Lung (tissue), 12 donors: ENCODE measurements around the gene SEPTIN8. TPM values are rescaled to one million over a fixed set of nuclear protein-coding genes. Genes with fewer than 3 reads are reported as not detected.
A peak's percentile ranks its signal among the peaks of the same experiment; 100 is the strongest.

ENCODE experiments used
- ATAC-seq: fragments of 200-7000 bp; cut with Tn5 transposase; one replicate; pipeline ENCODE4 v1.9.1; 2020; ENCODE audit warnings: moderate number of reproducible peaks; ENCODE audit not compliant: insufficient read depth, low FRiP score
- DNase-seq, 3 donors: peaks; one replicate each; pipeline ENCODE4 v3.0.0-alpha.2; 2013 to 2017
- H3K27ac ChIP-seq, 2 donors: one replicate each; pipeline ENCODE4 v1.5.1; 2013; ENCODE audit warnings: mild to moderate bottlenecking in 2 of 2, moderate library complexity in 2 of 2, control low read depth in 1 of 2, inconsistent platforms in 1 of 2, low read depth in 1 of 2, low read length in 1 of 2
- H3K27me3 ChIP-seq, 3 donors: one replicate each; pipeline ENCODE4 v1.5.1; 2013; ENCODE audit warnings: low read length in 2 of 3; ENCODE audit not compliant: control insufficient read depth in 3 of 3, insufficient read depth in 3 of 3
- H3K36me3 ChIP-seq, 4 donors: one replicate each; pipeline ENCODE4 v1.5.1; 2013; ENCODE audit warnings: low read length in 4 of 4, mild to moderate bottlenecking in 1 of 4, moderate library complexity in 1 of 4; ENCODE audit not compliant: control insufficient read depth in 4 of 4, insufficient read depth in 4 of 4
- H3K4me1 ChIP-seq, 5 donors: one replicate each; pipeline ENCODE4 v1.5.1; 2013; ENCODE audit warnings: low read length in 5 of 5, mild to moderate bottlenecking in 2 of 5, moderate library complexity in 1 of 5; ENCODE audit not compliant: control insufficient read depth in 5 of 5, insufficient read depth in 5 of 5
- H3K4me3 ChIP-seq: one replicate; pipeline ENCODE4 v1.5.1; 2013; ENCODE audit warnings: mild to moderate bottlenecking, control low read depth, moderate library complexity
- H3K9ac ChIP-seq, 2 donors: one replicate each; pipeline ENCODE4 v1.5.1; 2013; ENCODE audit warnings: low read length in 2 of 2, control low read depth in 1 of 2; ENCODE audit not compliant: insufficient read depth in 1 of 2
- H3K9me3 ChIP-seq, 4 donors: one replicate each; pipeline ENCODE4 v1.5.1; 2013; ENCODE audit warnings: low read length in 3 of 4, mild to moderate bottlenecking in 1 of 4, moderate library complexity in 1 of 4; ENCODE audit not compliant: control insufficient read depth in 4 of 4, insufficient read depth in 3 of 4
- CTCF ChIP-seq: IDR thresholded peaks from 2 replicates; pipeline ENCODE4 v1.5.1; 2012; ENCODE audit warnings: mild to moderate bottlenecking; ENCODE audit errors: control extremely low read depth, extremely low read depth
- WGBS, 2 donors: extraction: QIAGEN DNeasy Blood & Tissue Kit; methylation state at CpG; one replicate each; pipeline ENCODE4 v1.1.7; 2013; 5-methylcytosine and 5-hydroxymethylcytosine counted together
- polyA plus RNA-seq, 2 donors: library from polyadenylated mRNA; stranded (reverse); fragments of 200-250 nt; gene quantifications; one replicate each; pipeline ENCODE4 v1.2.1, GENCODE V29; 2013
- total RNA-seq, 2 donors: library from RNA; depleted of rRNA in 1 of 2; stranded (reverse); fragments of >200 nt in 1 of 2; gene quantifications; one replicate each; pipeline ENCODE4 v1.2.1, GENCODE V29; 2014 to 2021
- donor health status: control.
- donor health status: control.
- donor health status: Bipolar disorder and iron deficiency.
- donor health status: healthy.
- donor health status: DM: yes; HTN: yes; CAD: no.

Gene SEPTIN8
- total and polyA plus RNA-seq, 4 donors: 12.4 to 37.8 (median 22.0) TPM

- Histone ChIP-seq H3K9me3 (no peaks in the 10 kb centered on the region), H3K4me3 (no peak overlapping the region), H3K36me3 (no peaks in the 10 kb centered on the region), H3K4me1 (peaks cover 11 to 37% (median 19%) of the 10 kb centered on the region in 5 donors), H3K9ac (no peak overlapping the region), H3K27ac (peak overlapping the region; percentile 0 to 15), H3K27me3 (no peaks in the 10 kb centered on the region)
- no peak for TF ChIP-seq CTCF
- ATAC-seq (no peak), DNase-seq (no peak)
- 68 to 90% methylated on average over 8 of the region's 8 CpGs for WGBS, 2 donors
Observed at GRCh38 chr5:132772291-132773070, 4.6 kb downstream of the SEPTIN8 start.

- no peak for ATAC-seq
- 58 to 66% methylated on average over 8 of the region's 8 CpGs for WGBS, 2 donors
- no peak for TF ChIP-seq CTCF
- Histone ChIP-seq H3K27me3 (no peaks in the 10 kb centered on the region), H3K36me3 (no peaks in the 10 kb centered on the region), H3K9me3 (no peaks in the 10 kb centered on the region), H3K9ac (no peak overlapping the region), H3K27ac (peak overlapping the region; percentile 15 to 65), H3K4me3 (no peak overlapping the region), H3K4me1 (peaks cover 16 to 43% (median 24%) of the 10 kb centered on the region in 5 donors)
- DNase-seq: no peak
Observed at GRCh38 chr5:132771503-132771998, 5.5 kb downstream of the SEPTIN8 start.

GRCh38 chr5:132770476-132771159, 6.4 kb downstream of the SEPTIN8 start:
- peaks cover 16 to 37% (median 23%) of the 10 kb centered on the region in 5 donors for H3K4me1 ChIP-seq

More at GRCh38 chr5:132770476-132771159, 6.4 kb downstream of the SEPTIN8 start:
- 66 to 76% methylated on average over 8 of the region's 8 CpGs for WGBS, 2 donors
- DNase-seq (peak in 1 of 3 donors; percentile 59), ATAC-seq (no peak)
- Histone ChIP-seq H3K4me3 (no peak overlapping the region), H3K9ac (no peak overlapping the region), H3K9me3 (no peaks in the 10 kb centered on the region), H3K27me3 (no peaks in the 10 kb centered on the region), H3K27ac (peak overlapping the region in 1 of 2 donors; percentile 37), H3K36me3 (no peaks in the 10 kb centered on the region)
- TF ChIP-seq CTCF: no peak
